Panc1 (cell line): Measurements from ENCODE around the gene AHI1. TPM values are rescaled to one million over a fixed set of nuclear protein-coding genes. Genes with fewer than 3 reads are reported as not detected.
A peak's percentile ranks its signal among the peaks of the same experiment; 100 is the strongest.

Source experiments
- ATAC-seq: fragments of 200-7000 bp; cut with Tn5 transposase; 2 replicates; pipeline ENCODE4 v1.9.1; 2020; ENCODE audit warnings: mild to moderate bottlenecking, moderate library complexity
- BruUV-seq: library from RNA; stranded (reverse); fragments of 400-500 nt; replicated peaks from 2 replicates; lab custom pipeline; 2021; lab: Mats Ljungman, UMichigan
- CTCF ChIA-PET: fragments of 300-600 bp; sonication (Branson Sonifier 250); formaldehyde crosslinking; loops from one replicate; lab custom pipeline; 2022; ENCODE audit warnings: antibody characterized with exemption; lab: Charles Lee
- POLR2A ChIA-PET: fragments of 300-600 bp; sonication (Branson Sonifier 250); formaldehyde crosslinking; loops from one replicate; lab custom pipeline; 2022; ENCODE audit warnings: antibody characterized with exemption; lab: Charles Lee
- DNase-seq: peaks from one replicate; pipeline ENCODE4 v3.0.0-alpha.2; 2010; ENCODE audit warnings: low read depth, low spot score
- H3K27ac ChIP-seq: 2 replicates; pipeline ENCODE4 v1.5.1; 2011; ENCODE audit warnings: mild to moderate bottlenecking, low read length, inconsistent platforms
- H3K27me3 ChIP-seq: fragments of 200-500 bp; sonication (Bioruptor generic); 2 replicates; pipeline ENCODE4 v1.6.0; 2014; ENCODE audit warnings: low read length, inconsistent platforms; ENCODE audit not compliant: control insufficient read depth, insufficient read depth
- H3K36me3 ChIP-seq: fragments of 200-500 bp; sonication (Bioruptor generic); 2 replicates; pipeline ENCODE4 v1.5.1; 2014; ENCODE audit warnings: inconsistent platforms, mild to moderate bottlenecking, low read length, moderate library complexity; ENCODE audit not compliant: control insufficient read depth, insufficient read depth
- H3K4me1 ChIP-seq: 2 replicates; pipeline ENCODE4 v1.5.1; 2011; ENCODE audit warnings: inconsistent platforms, mild to moderate bottlenecking, low read length, moderate library complexity; ENCODE audit not compliant: control insufficient read depth, insufficient read depth
- H3K4me3 ChIP-seq, 2 experiments: 2 replicates each; pipeline ENCODE4 v1.5.1; 2011 to 2012; ENCODE audit warnings: low read depth in 2 of 2, low read length in 2 of 2, mild to moderate bottlenecking in 2 of 2, inconsistent platforms in 1 of 2, moderate library complexity in 1 of 2
- H3K9me3 ChIP-seq: fragments of 200-500 bp; sonication (Bioruptor generic); 2 replicates; pipeline ENCODE4 v1.5.1; 2014; ENCODE audit warnings: low read depth, mild to moderate bottlenecking, inconsistent platforms, low read length, moderate library complexity; ENCODE audit not compliant: control insufficient read depth, insufficient read depth
- POLR2AphosphoS5 ChIP-seq: IDR thresholded peaks from 2 replicates; pipeline ENCODE4 v1.6.1; 2012; ENCODE audit warnings: mild to moderate bottlenecking, low read depth, low read length, moderate library complexity
- SIN3A ChIP-seq: IDR thresholded peaks from 2 replicates; pipeline ENCODE4 v1.6.1; 2012; ENCODE audit warnings: low read depth, mild to moderate bottlenecking, low read length, moderate library complexity, borderline replicate concordance; ENCODE audit not compliant: insufficient read depth
- TCF7L2 ChIP-seq: IDR thresholded peaks from 2 replicates; pipeline ENCODE4 v1.6.1; 2011; ENCODE audit warnings: mild to moderate bottlenecking, low read depth, low read length, inconsistent platforms
- in situ Hi-C: cut with HindIII; loops from 2 replicates; pipeline ENCODE4 v1.10.0; 2016; ENCODE audit warnings: low sequenced_read_pairs, low pct_unique_long_range_greater_than_20kb
- intact Hi-C: fragments of 100-400 bp; cut with micrococcal nuclease; formaldehyde crosslinking; loops from one replicate; pipeline ENCODE4 v1.10.0; 2022; ENCODE audit not compliant: unreplicated experiment
- total RNA-seq: library from RNA; stranded (reverse); gene quantifications from one replicate; pipeline ENCODE4 v1.2.1, GENCODE V29; 2021; ENCODE audit not compliant: unreplicated experiment
- TF ChIP-seq, protein P1 (sequence below), 2 experiments: IDR thresholded peaks; 2 replicates each; pipeline ENCODE4 v1.6.1; 2011 to 2012; ENCODE audit warnings: low read depth in 2 of 2, control low read depth in 1 of 2, low read length in 1 of 2, mild to moderate bottlenecking in 1 of 2, moderate library complexity in 1 of 2; ENCODE audit not compliant: insufficient read depth in 1 of 2
- TF ChIP-seq, protein P2 (sequence below): fragments of 450-650 bp; IDR thresholded peaks from 2 replicates; pipeline ENCODE4 v1.5.1; 2017; ENCODE audit warnings: mild to moderate bottlenecking

Gene AHI1
- total RNA-seq, 1 experiment from 2014 or later = 22.3 TPM

DNA sequence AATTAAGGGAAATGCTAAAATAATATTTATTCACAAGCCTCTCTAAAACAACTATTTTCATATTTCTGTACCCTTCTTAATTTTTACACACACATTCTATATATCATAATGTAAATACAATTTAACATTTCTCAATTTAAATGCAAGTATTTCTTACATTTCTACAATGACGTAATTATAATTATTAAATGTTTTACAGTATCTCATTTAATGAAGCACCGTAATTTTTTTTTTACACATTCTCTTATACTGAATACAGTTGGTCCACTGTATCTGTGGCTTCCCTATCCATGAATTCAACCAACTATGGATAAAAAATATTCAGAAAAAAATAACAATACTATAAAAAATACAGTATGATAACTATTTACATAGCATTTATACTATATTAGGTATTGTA, 85.7 kb downstream of the AHI1 start:
- H3K4me1 ChIP-seq = no peaks in the 10 kb centered on the region
- H3K9me3 ChIP-seq = no peaks in the 10 kb centered on the region
- no peak for ATAC-seq
- CTCF ChIA-PET = no interaction called here
- H3K36me3 ChIP-seq = no peaks in the 10 kb centered on the region; the same call in 1 of the 2 replicates
- no TSS peak for BruUV-seq
- POLR2A ChIA-PET = no interaction called here
- intact Hi-C loops (no loop called here), in situ Hi-C loops (no loop called here)
- no peaks in the 10 kb centered on the region for H3K27me3 ChIP-seq
- TF ChIP-seq, protein P1, sequence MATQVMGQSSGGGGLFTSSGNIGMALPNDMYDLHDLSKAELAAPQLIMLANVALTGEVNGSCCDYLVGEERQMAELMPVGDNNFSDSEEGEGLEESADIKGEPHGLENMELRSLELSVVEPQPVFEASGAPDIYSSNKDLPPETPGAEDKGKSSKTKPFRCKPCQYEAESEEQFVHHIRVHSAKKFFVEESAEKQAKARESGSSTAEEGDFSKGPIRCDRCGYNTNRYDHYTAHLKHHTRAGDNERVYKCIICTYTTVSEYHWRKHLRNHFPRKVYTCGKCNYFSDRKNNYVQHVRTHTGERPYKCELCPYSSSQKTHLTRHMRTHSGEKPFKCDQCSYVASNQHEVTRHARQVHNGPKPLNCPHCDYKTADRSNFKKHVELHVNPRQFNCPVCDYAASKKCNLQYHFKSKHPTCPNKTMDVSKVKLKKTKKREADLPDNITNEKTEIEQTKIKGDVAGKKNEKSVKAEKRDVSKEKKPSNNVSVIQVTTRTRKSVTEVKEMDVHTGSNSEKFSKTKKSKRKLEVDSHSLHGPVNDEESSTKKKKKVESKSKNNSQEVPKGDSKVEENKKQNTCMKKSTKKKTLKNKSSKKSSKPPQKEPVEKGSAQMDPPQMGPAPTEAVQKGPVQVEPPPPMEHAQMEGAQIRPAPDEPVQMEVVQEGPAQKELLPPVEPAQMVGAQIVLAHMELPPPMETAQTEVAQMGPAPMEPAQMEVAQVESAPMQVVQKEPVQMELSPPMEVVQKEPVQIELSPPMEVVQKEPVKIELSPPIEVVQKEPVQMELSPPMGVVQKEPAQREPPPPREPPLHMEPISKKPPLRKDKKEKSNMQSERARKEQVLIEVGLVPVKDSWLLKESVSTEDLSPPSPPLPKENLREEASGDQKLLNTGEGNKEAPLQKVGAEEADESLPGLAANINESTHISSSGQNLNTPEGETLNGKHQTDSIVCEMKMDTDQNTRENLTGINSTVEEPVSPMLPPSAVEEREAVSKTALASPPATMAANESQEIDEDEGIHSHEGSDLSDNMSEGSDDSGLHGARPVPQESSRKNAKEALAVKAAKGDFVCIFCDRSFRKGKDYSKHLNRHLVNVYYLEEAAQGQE (IDR thresholded peaks at IDR 0.05; ENCODE audit: insufficient read depth in 1 of 2, low read depth in 2 of 2, low read length in 1 of 2) = no peak
- TF ChIP-seq, protein P2, sequence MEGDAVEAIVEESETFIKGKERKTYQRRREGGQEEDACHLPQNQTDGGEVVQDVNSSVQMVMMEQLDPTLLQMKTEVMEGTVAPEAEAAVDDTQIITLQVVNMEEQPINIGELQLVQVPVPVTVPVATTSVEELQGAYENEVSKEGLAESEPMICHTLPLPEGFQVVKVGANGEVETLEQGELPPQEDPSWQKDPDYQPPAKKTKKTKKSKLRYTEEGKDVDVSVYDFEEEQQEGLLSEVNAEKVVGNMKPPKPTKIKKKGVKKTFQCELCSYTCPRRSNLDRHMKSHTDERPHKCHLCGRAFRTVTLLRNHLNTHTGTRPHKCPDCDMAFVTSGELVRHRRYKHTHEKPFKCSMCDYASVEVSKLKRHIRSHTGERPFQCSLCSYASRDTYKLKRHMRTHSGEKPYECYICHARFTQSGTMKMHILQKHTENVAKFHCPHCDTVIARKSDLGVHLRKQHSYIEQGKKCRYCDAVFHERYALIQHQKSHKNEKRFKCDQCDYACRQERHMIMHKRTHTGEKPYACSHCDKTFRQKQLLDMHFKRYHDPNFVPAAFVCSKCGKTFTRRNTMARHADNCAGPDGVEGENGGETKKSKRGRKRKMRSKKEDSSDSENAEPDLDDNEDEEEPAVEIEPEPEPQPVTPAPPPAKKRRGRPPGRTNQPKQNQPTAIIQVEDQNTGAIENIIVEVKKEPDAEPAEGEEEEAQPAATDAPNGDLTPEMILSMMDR = no peak
- TF ChIP-seq POLR2AphosphoS5 (no peak), SIN3A (no peak), TCF7L2 (no peak)
- H3K4me3 ChIP-seq = no peak overlapping the region
- DNase-seq = no peak
- H3K27ac ChIP-seq = no peak overlapping the region

DNA sequence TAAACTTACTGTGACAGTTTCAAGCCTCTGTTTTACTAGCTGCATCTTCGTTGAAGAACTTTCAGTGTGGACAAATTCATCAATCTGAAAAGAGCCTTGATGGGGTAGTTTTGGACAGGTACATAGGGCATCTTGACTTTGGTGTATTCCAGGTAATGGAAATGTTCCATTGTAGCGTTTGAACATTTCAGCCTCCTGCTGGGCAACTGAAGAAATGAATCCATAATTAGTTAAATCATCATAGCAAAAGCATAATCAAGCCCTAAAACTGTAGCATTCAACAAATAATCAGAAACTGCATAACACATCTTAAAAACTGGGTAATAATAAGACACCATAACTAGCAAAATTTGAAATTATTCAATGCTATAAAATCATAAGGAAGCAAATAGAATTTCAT, 86.2 kb downstream of the AHI1 start:
- Histone ChIP-seq H3K4me1 (no peaks in the 10 kb centered on the region), H3K27me3 (no peaks in the 10 kb centered on the region), H3K27ac (no peak overlapping the region), H3K36me3 (no peaks in the 10 kb centered on the region; the same call in 1 of the 2 replicates), H3K9me3 (no peaks in the 10 kb centered on the region), H3K4me3 (no peak overlapping the region)
- TF ChIP-seq TCF7L2 = no peak
- TF ChIP-seq, protein P2 = peak; percentile 37; the same call in 1 of the 2 replicates
- TF ChIP-seq, protein P1 (IDR thresholded peaks at IDR 0.05; ENCODE audit: insufficient read depth in 1 of 2, low read depth in 2 of 2, low read length in 1 of 2) = no peak
- ATAC-seq (no peak), DNase-seq (no peak)
- in situ Hi-C loops (no loop called here), intact Hi-C loops (no loop called here)
- POLR2A ChIA-PET = no interaction called here
- BruUV-seq = no TSS peak
- CTCF ChIA-PET = no interaction called here
